ENCODE results near the gene OR51M1. TPM values are rescaled to one million over a fixed set of nuclear protein-coding genes. Genes with fewer than 3 reads are reported as not detected.

The OR51M1 gene
- total RNA-seq, 1 experiment from 2014 or later: not detected

DNA sequence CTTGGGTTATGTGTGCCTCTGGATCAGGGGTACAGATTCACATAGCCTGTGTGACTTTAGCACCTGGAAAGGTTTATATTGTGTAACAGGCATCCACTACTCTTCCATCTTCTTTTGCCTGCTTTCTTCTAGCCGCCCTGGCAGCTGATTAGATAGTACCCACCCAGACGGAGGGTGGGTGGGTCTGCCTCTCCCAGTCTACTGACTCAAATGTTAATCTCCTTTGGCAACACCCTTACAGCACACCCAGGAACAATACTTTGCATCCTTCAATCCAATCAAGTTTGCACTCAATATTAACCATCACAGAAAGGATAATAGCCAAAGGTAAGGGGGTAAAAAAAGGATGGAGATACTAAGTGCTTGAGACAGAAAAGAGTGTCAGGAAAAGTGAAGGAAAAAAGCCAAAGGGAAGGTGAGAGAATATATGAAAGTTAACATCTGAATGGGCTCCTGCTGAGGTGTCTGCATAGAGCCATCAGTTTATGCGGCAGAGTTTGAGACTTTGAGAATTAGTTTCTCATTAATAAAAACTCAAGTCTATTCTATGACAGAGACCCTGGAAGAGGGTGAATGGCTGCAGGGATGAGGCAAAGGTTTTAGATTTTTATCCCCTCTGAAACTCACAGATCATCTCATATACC, 34.9 kb upstream of the OR51M1 start:
- no TSS peak for BruUV-seq (replicated peaks)
- no peak overlapping the region for H3K4me2 ChIP-seq (ENCODE audit: low read length)
- ATAC-seq (no peak), DNase-seq (ENCODE audit: low read depth, low spot score) (no peak)
- no peak for TF ChIP-seq RAD21 (IDR thresholded peaks at IDR 0.05; ENCODE audit: low read depth)
- H3K9me3 ChIP-seq (ENCODE audit: control insufficient read depth in 1 of 2, insufficient read depth in 1 of 2, low read depth in 1 of 2, low read length in 2 of 2): no peaks in the 10 kb centered on the region
- no peak overlapping the region for H2AFZ ChIP-seq (ENCODE audit: low read depth, low read length, poor library complexity, severe bottlenecking)
- H3K4me3 ChIP-seq (replicated peaks in 1 of 2; ENCODE audit: low read depth in 1 of 2, low read length in 2 of 2): no peak overlapping the region
- peaks cover 31% of the 10 kb centered on the region; the same call in 1 of the 2 replicates for H4K20me1 ChIP-seq (ENCODE audit: insufficient read depth)
- intact Hi-C loops (cut with micrococcal nuclease): no loop called here
- ChIA-PET CTCF (no interaction called here), POLR2A (no interaction called here), RAD21 (ENCODE audit: low non-redundant PET in 1 of 2, low total read pairs in 2 of 2, uncharacterized antibody in 2 of 2, unreplicated experiment in 2 of 2) (no interaction called here)
- no peaks in the 10 kb centered on the region for H3K4me1 ChIP-seq (ENCODE audit: control insufficient read depth in 1 of 2, insufficient read depth in 2 of 2, low read length in 2 of 2)
- H3K36me3 ChIP-seq (ENCODE audit: control insufficient read depth in 1 of 2, insufficient read depth in 2 of 2, low read length in 2 of 2): peaks cover 8 to 63% of the 10 kb centered on the region in 2 experiments; a peak in 3 of 4 replicates
- peaks cover 97% of the 10 kb centered on the region for H3K79me2 ChIP-seq (ENCODE audit: insufficient read depth, low read length)
- no peak overlapping the region for H3K9ac ChIP-seq (ENCODE audit: low read length)
- no peaks in the 10 kb centered on the region for H3K9me2 ChIP-seq (ENCODE audit: insufficient read depth)
- H3K27me3 ChIP-seq (ENCODE audit: insufficient read depth, low read length): no peaks in the 10 kb centered on the region
- no peak overlapping the region for H3K27ac ChIP-seq (ENCODE audit: low read depth, low read length)

- Histone ChIP-seq H3K9ac (ENCODE audit: low read length) (no peak overlapping the region), H3K27me3 (ENCODE audit: insufficient read depth, low read length) (no peaks in the 10 kb centered on the region), H3K4me2 (ENCODE audit: low read length) (no peak overlapping the region), H3K27ac (ENCODE audit: low read depth, low read length) (no peak overlapping the region; the same call in 1 of the 2 replicates), H4K20me1 (ENCODE audit: insufficient read depth) (peaks cover 26% of the 10 kb centered on the region; the same call in 1 of the 2 replicates), H3K9me2 (ENCODE audit: insufficient read depth) (no peaks in the 10 kb centered on the region), H3K36me3 (ENCODE audit: control insufficient read depth in 1 of 2, insufficient read depth in 2 of 2, low read length in 2 of 2) (peaks cover 8 to 58% of the 10 kb centered on the region in 2 experiments; a peak in 3 of 4 replicates), H3K9me3 (ENCODE audit: control insufficient read depth in 1 of 2, insufficient read depth in 1 of 2, low read depth in 1 of 2, low read length in 2 of 2) (no peaks in the 10 kb centered on the region), H2AFZ (ENCODE audit: low read depth, low read length, poor library complexity, severe bottlenecking) (no peak overlapping the region), H3K79me2 (ENCODE audit: insufficient read depth, low read length) (peaks cover 99% of the 10 kb centered on the region), H3K4me3 (replicated peaks in 1 of 2; ENCODE audit: low read depth in 1 of 2, low read length in 2 of 2) (no peak overlapping the region), H3K4me1 (ENCODE audit: control insufficient read depth in 1 of 2, insufficient read depth in 2 of 2, low read length in 2 of 2) (peaks cover 0 to 2% of the 10 kb centered on the region in 2 experiments; a peak in 1 of 4 replicates)
- intact Hi-C loops (cut with micrococcal nuclease): no loop called here
- POLR2A ChIA-PET: no interaction called here
- RAD21 ChIA-PET (ENCODE audit: low non-redundant PET in 1 of 2, low total read pairs in 2 of 2, uncharacterized antibody in 2 of 2, unreplicated experiment in 2 of 2): no interaction called here
- BruUV-seq (replicated peaks): no TSS peak
- ATAC-seq: no peak
- DNase-seq (ENCODE audit: low read depth, low spot score): no peak
- CTCF ChIA-PET: no interaction called here
- TF ChIP-seq ZBTB33 (IDR thresholded peaks at IDR 0.05; ENCODE audit: extremely low read depth, insufficient replicate concordance, low read length) (no peak), SRF (IDR thresholded peaks at IDR 0.05; ENCODE audit: low read depth) (no peak), CBX3 (IDR thresholded peaks at IDR 0.05; ENCODE audit: low read depth) (no peak), JUND (IDR thresholded peaks at IDR 0.05) (no peak), TCF7L2 (IDR thresholded peaks at IDR 0.05; ENCODE audit: borderline replicate concordance, extremely low read depth, insufficient read depth, insufficient read length) (no peak), SP1 (IDR thresholded peaks at IDR 0.05; ENCODE audit: low read depth) (no peak), EGR1 (IDR thresholded peaks at IDR 0.05; ENCODE audit: low read depth) (no peak), MAX (IDR thresholded peaks at IDR 0.05) (no peak), CEBPB (IDR thresholded peaks at IDR 0.05; ENCODE audit: low read depth) (no peak), ELF1 (IDR thresholded peaks at IDR 0.05; ENCODE audit: borderline replicate concordance, low read depth) (no peak)
- TF ChIP-seq, protein P1, sequence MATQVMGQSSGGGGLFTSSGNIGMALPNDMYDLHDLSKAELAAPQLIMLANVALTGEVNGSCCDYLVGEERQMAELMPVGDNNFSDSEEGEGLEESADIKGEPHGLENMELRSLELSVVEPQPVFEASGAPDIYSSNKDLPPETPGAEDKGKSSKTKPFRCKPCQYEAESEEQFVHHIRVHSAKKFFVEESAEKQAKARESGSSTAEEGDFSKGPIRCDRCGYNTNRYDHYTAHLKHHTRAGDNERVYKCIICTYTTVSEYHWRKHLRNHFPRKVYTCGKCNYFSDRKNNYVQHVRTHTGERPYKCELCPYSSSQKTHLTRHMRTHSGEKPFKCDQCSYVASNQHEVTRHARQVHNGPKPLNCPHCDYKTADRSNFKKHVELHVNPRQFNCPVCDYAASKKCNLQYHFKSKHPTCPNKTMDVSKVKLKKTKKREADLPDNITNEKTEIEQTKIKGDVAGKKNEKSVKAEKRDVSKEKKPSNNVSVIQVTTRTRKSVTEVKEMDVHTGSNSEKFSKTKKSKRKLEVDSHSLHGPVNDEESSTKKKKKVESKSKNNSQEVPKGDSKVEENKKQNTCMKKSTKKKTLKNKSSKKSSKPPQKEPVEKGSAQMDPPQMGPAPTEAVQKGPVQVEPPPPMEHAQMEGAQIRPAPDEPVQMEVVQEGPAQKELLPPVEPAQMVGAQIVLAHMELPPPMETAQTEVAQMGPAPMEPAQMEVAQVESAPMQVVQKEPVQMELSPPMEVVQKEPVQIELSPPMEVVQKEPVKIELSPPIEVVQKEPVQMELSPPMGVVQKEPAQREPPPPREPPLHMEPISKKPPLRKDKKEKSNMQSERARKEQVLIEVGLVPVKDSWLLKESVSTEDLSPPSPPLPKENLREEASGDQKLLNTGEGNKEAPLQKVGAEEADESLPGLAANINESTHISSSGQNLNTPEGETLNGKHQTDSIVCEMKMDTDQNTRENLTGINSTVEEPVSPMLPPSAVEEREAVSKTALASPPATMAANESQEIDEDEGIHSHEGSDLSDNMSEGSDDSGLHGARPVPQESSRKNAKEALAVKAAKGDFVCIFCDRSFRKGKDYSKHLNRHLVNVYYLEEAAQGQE (IDR thresholded peaks at IDR 0.05; ENCODE audit: low read depth): no peak
These were observed 34.1 kb upstream of the OR51M1 start for GRCh38 chr11:5349550-5349949.

Data from HCT116 (cell line).